Muscle of back (tissue), 11 donors: ENCODE data around the gene YDJC. TPM values are rescaled to one million over a fixed set of nuclear protein-coding genes. Genes with fewer than 3 reads are reported as not detected.
A peak's percentile ranks its signal among the peaks of the same experiment; 100 is the strongest.
"Not testable (repeated sequence)": the region's sequence is repeated elsewhere in the genome, so short reads cannot be mapped to it uniquely, and the experiment has no call there.

ENCODE experiments used
- DNase-seq, 3 donors: peaks; one replicate each; pipeline versions ENCODE4 v3.0.0 to v3.0.0-alpha.2; 2013
- polyA plus RNA-seq, 10 donors: library from polyadenylated mRNA; unstranded; fragments of 120-200 nt; gene quantifications; one replicate each; pipeline ENCODE4 v1.2.1, GENCODE V29; 2013; ENCODE audit not compliant: insufficient read length in 10 of 10

The YDJC gene
- polyA plus RNA-seq, 10 donors: 2.7 to 5.6 (median 4.0) TPM

DNA sequence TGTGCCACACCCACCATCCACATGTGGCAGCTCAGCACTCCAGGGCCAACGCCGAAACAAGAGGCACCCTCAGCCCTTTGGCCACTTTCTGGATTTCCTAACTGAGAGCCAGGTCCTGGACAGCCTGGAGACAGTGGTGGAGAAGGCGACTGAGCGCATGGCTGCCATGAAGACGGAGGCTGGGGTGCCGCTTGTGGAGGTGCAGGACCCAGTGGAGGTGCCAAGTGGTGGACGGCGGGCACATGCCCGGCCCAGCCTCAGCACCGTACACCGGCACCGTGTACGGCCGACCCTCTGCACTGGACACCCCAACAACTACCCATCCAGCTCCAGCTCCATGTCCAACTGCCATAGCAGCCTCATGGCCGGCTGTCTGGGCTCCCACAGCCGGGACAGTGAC lies 4.3 kb upstream of the YDJC start:
- DNase-seq: no peak

DNA sequence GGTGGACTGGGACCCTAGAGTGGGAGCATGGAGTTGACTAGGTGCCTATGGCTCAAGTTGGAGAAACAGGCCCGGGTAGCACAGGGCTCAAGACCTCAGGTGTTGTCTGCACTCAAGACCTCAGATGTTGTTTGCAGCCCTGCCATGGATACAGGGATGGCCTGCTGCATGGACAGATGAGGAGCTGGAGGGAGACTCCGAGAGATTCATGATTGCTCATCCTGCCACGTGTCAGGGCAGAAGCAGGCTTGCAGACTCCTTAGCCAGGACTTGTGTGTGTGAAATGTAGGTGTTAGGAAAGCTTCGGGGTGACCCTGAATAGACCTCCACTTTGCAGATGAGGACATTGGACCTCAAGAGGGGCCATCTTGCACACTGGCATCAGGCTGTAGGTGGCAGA lies 3.7 kb upstream of the YDJC start:
- no peak for DNase-seq

DNA sequence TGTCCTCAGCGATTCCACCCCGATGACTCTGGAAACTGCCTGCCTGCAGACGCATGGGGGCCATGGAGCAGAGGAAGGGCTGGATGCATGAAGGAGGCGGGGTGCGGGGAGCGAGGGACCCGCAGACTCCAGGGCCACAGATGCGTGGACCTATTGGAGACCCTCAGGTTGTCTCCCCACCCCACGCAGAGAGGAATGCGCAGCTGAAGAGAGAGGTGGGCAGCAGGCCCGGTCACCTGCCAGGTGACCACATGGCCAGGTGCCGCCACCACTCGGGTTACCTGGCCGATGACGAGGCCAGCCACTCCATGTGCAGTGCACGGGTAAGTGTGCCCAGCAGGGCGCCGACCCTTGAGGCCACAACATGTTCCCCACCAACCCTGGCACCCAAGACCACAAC lies 3.1 kb upstream of the YDJC start:
- DNase-seq: no peak

DNA sequence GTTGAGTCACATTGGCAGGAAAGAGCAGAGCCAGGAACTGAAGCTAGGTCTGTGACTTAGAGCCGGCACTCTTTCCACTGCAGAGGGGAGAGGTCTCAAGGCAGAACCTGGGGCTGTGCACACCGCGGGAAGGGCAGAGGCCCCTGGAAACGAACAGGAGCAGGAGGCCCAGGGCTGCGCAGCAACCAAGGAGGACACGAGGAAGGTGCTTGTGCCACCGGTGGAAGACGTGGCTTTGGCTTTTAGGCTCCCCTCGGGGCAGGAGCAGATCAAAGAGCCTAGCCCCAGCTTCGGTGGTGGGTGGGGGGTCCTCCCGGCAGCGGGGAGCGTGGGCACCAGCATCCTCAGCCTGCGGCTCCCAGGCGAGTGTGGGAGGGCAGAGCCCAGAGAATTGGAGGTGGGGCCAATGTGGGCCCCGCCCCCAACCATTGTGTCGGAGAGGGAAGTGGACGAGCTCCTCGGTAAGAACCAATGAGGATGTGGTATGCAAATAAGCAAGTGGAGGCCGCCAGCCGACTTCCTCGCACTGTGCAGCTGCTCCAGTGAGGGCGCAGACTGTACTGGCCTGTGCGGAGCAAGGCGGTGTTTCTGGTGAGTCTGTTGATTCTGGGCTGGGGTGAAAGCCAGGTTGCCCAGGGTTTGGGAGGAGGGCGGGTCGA lies 2.5 kb upstream of the YDJC start, which contains the start of gene CCDC116:
CCDC116 (plus strand) TSS at position 524 of the 659 bp plus-strand sequence. CDS start 422 bp downstream, outside the sequence.
- DNase-seq: no peak

DNA sequence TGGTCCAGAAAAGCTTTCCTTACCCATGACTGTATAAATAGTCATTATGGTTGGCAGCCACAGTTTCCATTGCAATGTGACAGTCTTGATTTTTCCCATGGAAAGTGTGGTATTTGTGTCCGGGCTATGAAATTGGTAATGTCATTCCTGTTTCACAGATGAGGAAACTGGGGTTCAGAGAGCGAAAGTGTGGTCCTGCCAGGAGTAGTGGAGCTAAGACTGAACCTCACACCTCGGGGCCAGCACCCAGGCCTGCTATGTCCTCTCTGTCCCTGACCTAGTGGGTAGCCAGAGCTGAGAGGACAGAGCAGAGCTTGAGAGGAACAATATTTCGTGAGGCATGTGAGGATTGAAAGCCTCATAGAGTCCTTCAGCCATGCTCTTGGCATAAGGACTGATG lies 1.2 kb upstream of the YDJC start:
- no peak for DNase-seq

DNA sequence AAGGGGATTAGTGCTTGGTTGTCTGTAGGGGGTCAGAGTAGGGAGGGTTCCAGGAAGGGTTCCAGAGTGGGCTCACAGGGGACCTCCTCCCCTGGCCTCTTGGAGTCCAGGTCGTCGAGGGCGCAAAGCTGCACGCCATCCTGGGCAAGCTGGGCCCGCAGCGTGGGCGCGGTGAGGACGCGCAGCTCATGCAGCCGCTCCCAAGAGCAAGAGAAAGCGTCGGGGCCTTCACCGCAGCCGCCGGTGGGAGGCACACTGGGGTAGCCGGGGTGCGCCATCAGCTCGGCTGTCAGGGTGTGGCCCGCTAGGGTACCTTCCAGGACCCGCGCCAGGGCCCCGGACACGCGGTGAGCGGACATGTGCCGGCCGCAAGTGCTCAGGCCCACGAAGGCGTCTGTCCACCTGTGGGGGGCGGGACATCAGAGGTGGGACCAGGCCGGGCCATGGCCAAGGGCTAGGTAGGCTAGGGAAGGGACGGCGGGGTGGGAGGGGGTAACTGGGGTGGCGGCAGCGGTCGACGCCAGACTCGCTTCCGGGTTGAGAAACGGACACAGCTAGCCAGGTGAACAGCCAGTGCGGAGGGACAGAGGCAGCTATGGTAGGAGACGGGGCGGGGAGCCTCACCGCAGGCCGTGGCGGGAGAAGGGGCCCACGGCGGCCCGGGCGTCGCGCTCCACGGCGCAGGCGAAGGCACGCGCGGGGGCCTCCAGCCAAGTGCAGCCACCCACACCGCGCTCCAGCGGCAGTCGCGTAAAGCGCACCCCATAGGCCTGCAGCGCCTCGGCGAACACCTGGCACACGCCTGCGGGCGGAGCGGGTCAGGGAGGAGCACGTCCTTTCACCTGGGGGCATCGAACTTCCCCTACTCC lies 1.2 kb downstream of the YDJC start:
- no peak for DNase-seq

DNA sequence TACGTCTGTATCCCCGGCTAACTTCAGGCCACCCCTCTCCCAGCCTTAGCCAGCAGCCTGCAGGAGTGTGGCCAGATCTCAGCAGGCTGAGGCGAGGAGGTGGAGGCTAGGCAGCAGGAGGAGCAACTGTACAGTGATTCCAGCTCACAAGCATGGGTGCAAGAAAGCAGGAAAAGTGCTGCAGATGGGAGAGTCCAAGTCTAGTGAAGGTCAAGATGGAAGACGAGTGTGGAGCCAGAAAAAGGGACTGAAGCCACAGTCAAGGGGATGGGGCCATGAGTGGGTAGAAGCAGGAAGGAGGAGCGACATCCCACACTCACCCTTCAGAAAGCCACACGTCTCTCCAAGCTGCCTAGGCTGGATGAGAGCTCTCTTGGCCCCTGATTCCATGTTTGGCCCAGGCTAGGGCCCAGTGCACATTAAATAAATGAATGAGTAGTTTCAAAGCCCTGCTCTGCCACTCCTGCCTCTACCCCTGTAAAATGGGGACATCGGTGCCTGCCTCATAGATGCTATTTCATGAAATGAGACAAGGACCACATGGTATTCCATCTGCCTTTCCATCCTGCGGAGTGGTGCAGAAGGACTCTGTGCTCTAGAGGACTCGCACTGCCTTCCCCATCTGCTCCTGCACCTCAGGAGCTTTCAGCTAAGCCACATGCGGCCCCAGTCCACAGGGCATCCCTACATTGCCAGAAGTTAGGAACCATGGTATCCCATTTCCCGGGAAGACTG lies 2.9 kb downstream of the YDJC start:
- DNase-seq: peak in 1 of 3 donors; percentile 24

DNA sequence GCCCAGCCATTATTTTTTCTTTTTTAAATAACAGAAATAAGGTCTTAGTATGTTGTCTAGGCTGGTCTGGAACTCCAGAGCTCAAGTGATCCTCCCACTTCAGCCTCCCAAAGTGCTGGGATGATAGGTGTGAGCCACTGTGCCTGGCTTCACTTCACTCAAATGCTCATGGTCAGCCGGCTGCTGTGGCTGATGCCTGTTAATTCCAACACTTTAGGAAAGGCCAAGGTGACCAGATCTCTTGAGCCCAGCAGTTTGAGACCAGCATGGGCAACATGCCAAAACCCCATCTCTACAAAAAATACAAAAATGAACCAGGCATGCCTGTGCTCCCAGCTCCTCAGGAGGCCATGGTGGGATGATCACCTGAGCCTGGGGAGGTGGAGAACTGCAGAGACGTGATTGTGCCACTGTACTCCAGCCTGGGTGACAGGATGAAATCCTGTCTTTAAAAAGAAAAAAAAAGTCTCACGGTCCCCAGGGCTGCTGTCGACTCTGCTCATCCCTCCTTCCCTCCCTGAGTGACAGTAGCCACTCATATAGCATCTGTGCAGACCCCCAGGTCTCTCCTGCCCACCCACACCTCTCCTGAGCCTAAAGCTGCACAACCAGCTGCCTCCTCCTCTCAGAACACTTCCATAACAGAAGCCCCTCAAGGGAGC lies 3.6 kb downstream of the YDJC start:
- DNase-seq: no peak

DNA sequence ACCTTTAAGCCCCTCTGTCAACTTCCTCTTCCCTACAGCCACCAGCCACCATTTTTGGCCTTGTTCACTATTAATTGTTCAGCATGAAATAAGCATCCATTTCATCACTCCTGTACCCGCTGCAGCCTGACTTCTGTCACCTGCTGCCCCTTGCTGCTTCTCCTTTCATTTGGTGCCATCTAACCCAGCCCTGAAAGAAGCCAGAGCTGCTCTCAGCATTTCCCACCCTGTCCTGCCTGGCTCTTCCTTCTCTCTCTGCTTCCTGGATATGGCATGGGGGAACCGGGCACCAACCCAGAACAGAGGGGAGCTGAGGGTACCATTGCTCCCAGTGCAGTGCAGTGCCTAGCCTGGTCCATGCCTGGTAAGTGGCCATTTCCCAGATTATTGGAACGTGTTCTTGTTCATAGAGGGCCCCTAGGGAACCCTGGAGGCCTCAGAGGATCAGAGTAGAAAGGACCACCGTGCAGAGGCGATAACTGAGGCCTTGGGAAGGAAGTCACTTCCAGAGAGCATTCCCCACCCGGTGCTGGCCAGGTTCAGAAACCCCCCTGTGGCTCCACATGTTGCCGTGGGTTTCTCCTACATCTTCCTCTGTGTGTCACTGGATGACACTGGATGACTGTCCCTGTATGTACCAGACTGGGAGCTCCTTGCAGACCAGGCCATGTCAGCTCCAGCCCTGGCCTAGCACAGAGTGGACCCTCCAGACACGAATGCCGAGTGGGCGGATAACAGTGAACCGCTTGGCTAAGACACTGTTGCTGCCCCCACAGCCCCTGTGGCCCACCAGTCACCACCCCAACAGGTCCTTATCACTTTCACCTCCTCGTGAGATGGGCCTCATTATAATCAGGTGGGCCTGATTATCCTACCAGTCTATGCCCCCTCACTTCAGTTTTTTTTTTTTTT lies 4.7 kb downstream of the YDJC start:
- DNase-seq: no peak

DNA sequence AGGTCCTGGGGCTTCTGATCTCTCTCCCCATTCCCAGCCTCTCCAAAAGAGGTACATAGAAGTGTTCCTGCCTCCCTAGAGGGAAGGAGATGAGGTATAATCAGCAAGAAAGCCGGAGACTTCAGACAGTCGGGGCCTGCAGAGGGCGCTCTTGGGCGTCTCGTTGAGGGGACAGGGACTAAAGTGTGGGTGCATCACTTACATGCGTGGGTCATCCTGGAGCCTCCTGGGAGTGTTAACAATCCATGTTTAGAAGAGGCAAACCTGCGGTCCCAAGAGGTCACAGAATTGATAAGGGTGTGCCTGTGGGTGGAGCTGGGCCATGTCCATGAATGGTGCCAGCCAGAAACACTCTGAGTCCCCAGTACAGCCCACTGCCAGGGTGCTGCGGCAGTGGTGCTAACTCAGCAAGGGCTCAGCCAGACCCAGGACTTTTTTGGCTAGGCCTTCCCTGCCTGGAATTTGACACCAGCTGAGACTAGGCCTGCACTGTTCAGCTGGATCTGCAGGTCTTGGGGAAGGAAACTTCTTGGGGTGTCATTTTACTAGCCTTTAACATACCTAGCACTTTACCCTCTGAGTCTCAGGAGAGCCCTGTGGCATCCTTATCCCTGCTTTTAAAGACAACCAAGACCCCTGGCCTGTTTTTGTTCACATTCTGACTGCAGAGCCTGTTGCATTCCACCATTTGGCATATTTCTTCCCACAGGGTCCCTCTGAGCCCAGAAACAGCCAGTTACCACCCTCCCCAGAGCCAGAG lies 5.5 kb downstream of the YDJC start:
- DNase-seq: peak; percentile 17 to 53 (median 44)

DNA sequence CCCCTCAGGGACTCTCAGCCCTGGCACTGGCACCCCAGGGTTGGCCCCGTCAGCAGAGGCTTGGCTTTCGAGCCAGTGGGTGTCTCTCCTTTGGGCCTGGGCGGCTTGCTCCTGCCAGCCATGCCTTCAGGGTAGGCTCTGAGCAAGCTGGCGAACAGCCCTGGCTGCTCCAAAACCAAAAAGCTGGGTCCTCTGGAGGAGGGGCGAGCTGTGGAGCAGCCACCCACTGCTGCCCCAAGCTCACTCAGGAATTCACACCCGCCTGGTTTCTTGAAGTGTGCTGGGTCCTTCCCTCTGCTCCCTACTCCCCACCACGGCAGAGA lies 6.2 kb downstream of the YDJC start:
- no peak for DNase-seq

DNA sequence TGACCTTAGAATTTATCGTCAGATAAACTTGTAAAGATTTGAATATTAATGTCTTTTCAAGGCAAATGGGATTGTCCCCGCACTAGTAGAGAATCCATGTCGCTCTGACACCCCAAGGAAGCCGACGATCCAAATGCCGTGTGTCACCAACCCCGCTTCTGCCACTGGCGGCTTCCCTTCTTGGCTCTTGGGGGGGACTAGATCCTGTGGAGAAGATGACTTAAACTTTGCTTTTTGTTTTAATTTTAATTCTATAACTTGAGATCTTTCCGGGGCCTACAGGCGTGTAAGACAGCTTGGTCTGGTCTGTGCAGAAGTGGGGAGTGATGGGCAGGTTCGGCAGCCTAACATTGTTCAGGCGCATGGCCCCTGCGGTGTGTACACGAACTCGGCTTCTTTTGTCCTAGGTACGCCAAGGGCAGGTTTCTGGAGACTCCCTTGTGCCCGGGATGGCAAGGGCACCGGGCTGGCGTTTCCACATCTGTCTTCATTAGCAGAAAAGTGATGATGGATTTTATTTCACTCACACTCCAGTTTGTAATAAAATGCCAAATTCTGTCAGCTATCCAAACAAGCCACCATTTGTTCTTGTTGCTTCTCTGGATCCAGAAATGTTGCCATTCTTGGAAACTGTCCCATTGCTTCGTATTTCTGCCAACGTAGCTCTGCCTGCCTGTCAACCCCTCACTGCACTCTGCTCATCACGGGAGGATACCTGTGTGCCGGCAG lies 6.7 kb downstream of the YDJC start:
- DNase-seq: peak in 1 of 3 donors; percentile 32

DNA sequence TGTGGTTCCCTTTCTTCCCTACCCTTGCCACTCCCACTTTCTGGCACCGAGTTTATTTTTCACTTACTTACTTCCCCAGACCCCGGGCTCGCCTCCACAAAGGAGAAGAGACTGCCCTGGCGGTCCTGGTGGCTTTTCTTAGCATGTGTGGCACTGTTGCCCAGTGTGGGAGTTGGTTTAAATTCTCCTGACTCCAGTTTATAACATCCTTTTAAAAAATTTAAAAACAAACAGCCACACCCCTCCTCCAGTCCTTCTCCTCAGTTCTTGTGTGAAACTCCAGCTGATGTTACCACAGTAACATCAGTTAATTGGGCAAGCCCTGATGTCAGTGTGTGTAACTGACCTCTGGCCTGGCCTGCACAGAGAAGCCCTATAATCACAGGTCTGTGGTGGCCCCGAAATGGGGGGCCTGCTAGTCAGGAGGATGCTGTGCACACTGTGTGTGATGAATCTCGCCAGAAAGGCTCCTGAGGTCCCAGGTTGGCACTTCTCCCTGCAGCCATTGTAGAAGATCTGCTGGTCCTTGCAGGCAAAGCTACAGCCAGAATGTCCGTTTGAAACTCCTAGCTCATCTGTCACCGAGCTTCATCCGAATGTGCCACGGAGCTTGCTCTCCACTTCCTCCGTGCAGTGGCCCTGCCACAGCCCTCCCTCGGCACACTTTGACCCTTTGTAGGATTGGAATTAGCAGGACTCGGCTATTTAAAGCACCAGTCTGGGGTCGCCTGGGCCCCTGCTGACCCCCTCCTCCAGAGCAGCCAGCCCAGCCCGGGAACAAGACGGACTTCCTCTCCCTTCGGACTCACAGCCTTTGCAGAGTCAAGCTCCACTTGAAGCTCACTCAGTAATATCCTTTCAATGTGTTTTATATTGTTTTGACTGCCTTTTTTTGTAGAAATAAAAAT lies 7.6 kb downstream of the YDJC start:
- peak in 1 of 3 donors; percentile 35 for DNase-seq

DNA sequence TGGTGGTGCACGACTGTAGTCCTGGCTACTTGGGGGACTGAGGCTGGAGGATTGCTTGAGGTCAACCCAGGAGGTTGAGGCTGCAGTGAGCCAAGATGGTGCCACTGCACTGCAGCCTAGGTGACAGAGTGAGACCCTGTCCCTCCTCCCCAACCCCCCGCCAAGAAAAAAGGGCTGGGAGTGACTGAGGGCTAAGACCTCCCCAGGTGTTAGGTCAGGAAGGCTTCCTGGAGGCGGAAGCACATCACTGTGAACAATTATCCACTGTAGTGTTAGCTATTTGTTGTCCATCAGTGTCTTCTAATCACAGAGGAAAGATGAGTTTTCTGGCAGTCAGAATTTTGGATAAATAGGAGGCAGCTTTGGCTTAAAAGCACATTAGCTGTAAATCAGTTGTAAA lies 8.8 kb downstream of the YDJC start:
- DNase-seq: no peak

DNA sequence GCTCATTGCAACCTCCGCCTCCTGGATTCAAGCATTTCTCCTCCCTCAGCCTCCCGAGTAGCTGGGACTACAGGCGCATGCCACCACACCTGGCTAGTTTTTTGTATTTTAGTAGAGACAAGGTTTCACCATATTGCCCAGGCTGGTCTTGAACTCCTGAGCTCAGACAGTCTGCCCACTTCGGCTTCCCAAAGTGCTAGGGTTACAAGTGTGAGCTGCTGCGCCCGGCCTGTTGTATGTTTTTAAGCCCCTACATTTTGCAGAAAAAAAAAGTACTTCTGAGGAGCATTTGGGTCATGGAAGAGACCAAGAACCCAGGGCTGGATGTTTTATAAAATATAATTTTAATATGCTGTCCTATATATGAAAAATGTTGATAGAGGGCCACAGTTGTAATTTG lies 12.5 kb downstream of the YDJC start:
- DNase-seq: not testable (repeated sequence)

DNA sequence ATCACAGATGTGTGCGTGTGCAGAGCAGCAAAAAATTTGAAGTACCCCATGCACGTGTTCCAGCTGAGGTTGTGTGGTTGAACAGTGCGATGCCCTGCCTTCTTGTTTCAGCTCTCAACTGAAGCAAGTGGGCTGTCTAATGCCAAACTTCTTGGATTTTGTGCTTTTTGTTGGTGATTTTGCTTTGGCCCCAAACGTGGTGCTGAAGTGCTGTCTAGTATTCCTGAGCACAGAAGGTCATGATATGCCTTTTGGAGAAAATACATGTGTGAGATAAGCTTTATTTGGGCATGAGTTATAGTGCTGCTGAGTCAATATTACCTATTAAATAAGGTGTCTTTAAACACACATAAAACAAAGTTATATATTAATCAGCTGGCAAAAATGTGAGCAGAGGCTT lies 14.1 kb downstream of the YDJC start:
- no peak for DNase-seq

DNA sequence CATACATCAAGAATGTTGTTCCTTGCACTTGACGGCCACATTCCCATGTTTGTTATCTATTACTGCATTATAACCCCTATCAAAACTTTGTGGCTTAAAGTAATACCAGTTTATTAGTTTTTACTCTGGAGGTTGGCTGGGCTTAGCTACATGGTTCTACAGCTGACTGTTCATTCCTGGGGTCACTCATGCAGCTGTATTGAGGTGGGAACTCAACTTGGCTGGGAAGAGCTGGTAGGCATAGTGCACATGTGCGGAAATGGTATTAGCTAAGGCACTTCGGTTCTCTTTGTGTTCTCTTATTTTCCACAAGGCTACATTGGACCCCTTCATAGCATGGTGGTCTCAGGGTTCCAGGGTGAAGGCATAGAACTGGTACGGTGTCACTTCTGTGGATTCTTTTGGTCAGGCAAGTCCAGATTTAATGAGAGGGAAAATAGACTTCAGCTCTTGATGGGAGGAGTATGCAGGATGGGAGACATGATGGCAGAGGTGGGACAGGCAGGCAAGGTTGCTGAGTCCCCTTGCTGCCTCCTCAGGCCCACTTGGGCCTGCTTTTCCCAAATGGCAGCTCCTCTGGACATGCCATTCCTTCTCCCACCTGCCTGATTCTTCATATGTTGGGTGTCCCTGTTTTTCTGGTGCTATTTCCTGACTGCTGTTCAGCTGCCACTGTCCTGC lies 16.1 kb downstream of the YDJC start:
- DNase-seq: no peak

DNA sequence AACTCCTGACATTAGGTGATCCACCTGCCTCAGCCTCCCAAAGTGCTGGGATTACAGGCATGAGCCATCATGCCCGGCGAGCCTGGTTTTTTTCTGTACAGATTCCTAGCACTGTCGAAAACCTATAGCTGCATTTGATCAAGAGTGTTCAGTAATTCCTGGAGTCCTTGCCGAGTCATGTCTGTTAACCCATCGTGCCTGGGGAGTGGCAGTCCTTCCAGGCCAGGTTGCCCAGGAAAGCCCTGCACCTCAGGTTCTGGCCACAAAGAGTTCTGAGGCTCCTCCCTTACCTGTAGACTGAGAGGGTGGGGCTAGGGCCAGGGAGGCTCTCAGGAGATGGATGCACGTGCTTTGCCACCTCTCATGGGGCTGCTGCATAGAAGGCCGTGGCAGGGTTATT lies 17.0 kb downstream of the YDJC start:
- no peak for DNase-seq
